ENCODE results near the gene FBXO45. TPM values are rescaled to one million over a fixed set of nuclear protein-coding genes. Genes with fewer than 3 reads are reported as not detected.
A peak's percentile ranks its signal among the peaks of the same experiment; 100 is the strongest.

FBXO45 gene
- total and polyA plus RNA-seq, 2 of the 13 experiments (the other 11 are each of a cell fraction or from before 2014, with no cell fraction given): 7.0 to 12.1 TPM

- peak; percentile 85; the same call in 1 of the 2 replicates for TF ChIP-seq IRX3 (CRISPR knock-in tag; IDR thresholded peaks at IDR 0.05; ENCODE audit: borderline replicate concordance, low read depth)
- TF ChIP-seq CHCHD3 (CRISPR knock-in tag; IDR thresholded peaks at IDR 0.05): no peak
- TF ChIP-seq ZNF761 (CRISPR knock-in tag; conservative IDR thresholded peaks at IDR 0.05): no peak
- TF ChIP-seq SMAD3 (CRISPR knock-in tag; IDR thresholded peaks at IDR 0.05): peak; percentile 63
- TF ChIP-seq ZBTB33 (CRISPR knock-in tag; IDR thresholded peaks at IDR 0.05): 0 out of 2 replicates have a peak, but pooled peaks have one; percentile 51
- TF ChIP-seq ZNF136 (CRISPR knock-in tag; IDR thresholded peaks at IDR 0.05; ENCODE audit: low read depth): peak; percentile 42; the same call in 1 of the 2 replicates
- TF ChIP-seq MAZ (IDR thresholded peaks at IDR 0.05; ENCODE audit: borderline replicate concordance, low read depth, low read length): peak; percentile 83
- TF ChIP-seq MAZ (CRISPR knock-in tag; IDR thresholded peaks at IDR 0.05; ENCODE audit: low read depth): peak; percentile 97
- TF ChIP-seq MAF1 (CRISPR knock-in tag; IDR thresholded peaks at IDR 0.05; ENCODE audit: borderline replicate concordance): peak; percentile 68; the same call in 1 of the 2 replicates
These were observed at the start of gene FBXO45, which contains the start of gene WDR53 (continued) for GRCh38 chr3:196568246-196569002.
